Measurements from ENCODE around the gene GFPT1.

GFPT1 gene

DNA sequence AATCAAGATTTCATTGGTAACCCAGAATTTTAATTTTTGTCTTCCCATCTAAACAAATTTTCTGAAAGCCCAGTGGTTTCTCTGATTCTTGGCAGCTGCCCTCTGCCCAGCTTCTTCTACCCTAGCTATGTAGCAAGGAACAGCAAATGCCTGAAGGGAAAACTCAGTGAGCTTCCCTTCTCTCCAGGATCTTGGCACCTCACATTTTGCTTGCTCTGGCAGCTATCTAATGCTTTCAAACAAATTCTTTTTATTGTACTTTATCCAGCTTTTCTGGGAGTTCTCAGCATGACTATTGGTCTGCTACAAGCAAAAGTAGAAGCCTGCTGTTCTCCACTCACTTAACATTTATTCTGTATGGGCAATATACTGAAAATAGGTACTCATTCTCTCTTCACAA lies 18.3 kb upstream of the GFPT1 start:
- Histone ChIP-seq H3K79me2 (ENCODE audit: insufficient read depth, low read length) (no peaks in the 10 kb centered on the region), H3F3A (ENCODE audit: insufficient read depth) (no peaks in the 10 kb centered on the region), H3K4me3 (ENCODE audit: insufficient read depth, low read length, poor library complexity, severe bottlenecking) (no peak overlapping the region), H3K9ac (ENCODE audit: low read length) (no peak overlapping the region), H2AFZ (ENCODE audit: low read depth, low read length, severe bottlenecking) (no peak overlapping the region), H4K20me1 (ENCODE audit: low read depth, low read length) (no peaks in the 10 kb centered on the region), H3K27ac (ENCODE audit: low read depth, low read length) (no peak overlapping the region), H3K36me3 (ENCODE audit: low read length) (peaks cover 8% of the 10 kb centered on the region; the same call in 1 of the 2 replicates), H3K4me2 (ENCODE audit: low read depth, low read length, poor library complexity, severe bottlenecking) (no peak overlapping the region), H3K9me3 (ENCODE audit: insufficient read depth, low read length) (no peaks in the 10 kb centered on the region), H3K27me3 (ENCODE audit: low read length) (no peaks in the 10 kb centered on the region), H3K9me2 (replicated peaks; ENCODE audit: insufficient read depth, low read length) (no peaks in the 10 kb centered on the region)
- TF ChIP-seq, protein P1, sequence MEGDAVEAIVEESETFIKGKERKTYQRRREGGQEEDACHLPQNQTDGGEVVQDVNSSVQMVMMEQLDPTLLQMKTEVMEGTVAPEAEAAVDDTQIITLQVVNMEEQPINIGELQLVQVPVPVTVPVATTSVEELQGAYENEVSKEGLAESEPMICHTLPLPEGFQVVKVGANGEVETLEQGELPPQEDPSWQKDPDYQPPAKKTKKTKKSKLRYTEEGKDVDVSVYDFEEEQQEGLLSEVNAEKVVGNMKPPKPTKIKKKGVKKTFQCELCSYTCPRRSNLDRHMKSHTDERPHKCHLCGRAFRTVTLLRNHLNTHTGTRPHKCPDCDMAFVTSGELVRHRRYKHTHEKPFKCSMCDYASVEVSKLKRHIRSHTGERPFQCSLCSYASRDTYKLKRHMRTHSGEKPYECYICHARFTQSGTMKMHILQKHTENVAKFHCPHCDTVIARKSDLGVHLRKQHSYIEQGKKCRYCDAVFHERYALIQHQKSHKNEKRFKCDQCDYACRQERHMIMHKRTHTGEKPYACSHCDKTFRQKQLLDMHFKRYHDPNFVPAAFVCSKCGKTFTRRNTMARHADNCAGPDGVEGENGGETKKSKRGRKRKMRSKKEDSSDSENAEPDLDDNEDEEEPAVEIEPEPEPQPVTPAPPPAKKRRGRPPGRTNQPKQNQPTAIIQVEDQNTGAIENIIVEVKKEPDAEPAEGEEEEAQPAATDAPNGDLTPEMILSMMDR (IDR thresholded peaks at IDR 0.05; ENCODE audit: insufficient read depth, low read length, poor library complexity, severe bottlenecking), result no peak
- no peak for TF ChIP-seq EZH2phosphoT487 (conservative IDR thresholded peaks at IDR 0.05; ENCODE audit: low read length)

DNA sequence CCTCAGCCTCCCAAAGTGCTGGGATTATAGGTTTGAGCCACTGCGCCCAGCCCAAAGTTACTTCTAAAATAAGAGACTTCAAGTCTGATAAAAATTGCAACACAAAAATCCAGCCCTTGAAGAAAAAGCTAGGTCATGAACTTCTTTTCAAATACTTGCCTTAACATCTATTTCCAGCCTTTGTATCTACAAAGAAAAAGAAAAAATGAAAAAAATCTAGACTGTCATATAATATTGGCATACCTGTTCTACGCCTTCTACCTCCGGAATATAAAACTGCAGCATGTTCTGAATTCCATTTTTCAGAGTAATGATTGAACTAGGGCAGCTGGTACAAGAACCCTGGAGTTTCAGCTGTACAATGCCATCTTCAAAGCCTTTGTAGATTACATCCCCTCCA lies 13.1 kb upstream of the GFPT1 start:
- H3K9ac ChIP-seq (ENCODE audit: low read length), result no peak overlapping the region
- no peak overlapping the region for H2AFZ ChIP-seq (ENCODE audit: low read depth, low read length, severe bottlenecking)
- H3K79me2 ChIP-seq (ENCODE audit: insufficient read depth, low read length), result no peaks in the 10 kb centered on the region
- H3F3A ChIP-seq (ENCODE audit: insufficient read depth), result no peaks in the 10 kb centered on the region
- H3K27me3 ChIP-seq (ENCODE audit: low read length), result no peaks in the 10 kb centered on the region
- H3K4me2 ChIP-seq (ENCODE audit: low read depth, low read length, poor library complexity, severe bottlenecking), result no peak overlapping the region
- peaks cover 6% of the 10 kb centered on the region; the same call in 1 of the 2 replicates for H3K36me3 ChIP-seq (ENCODE audit: low read length)
- H3K9me2 ChIP-seq (replicated peaks; ENCODE audit: insufficient read depth, low read length), result no peaks in the 10 kb centered on the region
- H3K4me3 ChIP-seq (ENCODE audit: insufficient read depth, low read length, poor library complexity, severe bottlenecking), result no peak overlapping the region
- no peak for TF ChIP-seq EZH2phosphoT487 (conservative IDR thresholded peaks at IDR 0.05; ENCODE audit: low read length)
- TF ChIP-seq, protein P1 (IDR thresholded peaks at IDR 0.05; ENCODE audit: insufficient read depth, low read length, poor library complexity, severe bottlenecking), result no peak
- H3K9me3 ChIP-seq (ENCODE audit: insufficient read depth, low read length), result no peaks in the 10 kb centered on the region
- H4K20me1 ChIP-seq (ENCODE audit: low read depth, low read length), result no peaks in the 10 kb centered on the region
- H3K27ac ChIP-seq (ENCODE audit: low read depth, low read length), result no peak overlapping the region

DNA sequence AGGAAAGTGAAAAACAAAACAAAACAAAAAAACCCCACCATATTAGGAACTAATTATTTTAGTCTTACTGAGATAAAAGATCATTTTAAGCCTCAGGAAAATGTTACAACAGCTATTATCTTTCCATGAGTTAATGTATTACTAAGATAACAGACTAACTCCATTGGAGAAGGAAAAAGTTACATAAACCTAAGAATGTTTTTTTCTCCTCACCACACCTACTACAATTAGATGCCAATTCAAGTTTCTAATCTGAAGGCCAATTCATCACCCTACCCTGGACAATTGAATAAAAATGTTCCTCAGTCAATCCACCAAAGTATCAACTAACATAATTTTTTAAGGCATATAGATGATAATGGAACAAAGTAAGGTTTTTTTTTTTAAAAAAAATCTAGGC lies 10.2 kb upstream of the GFPT1 start:
- TF ChIP-seq, protein P1 (IDR thresholded peaks at IDR 0.05; ENCODE audit: insufficient read depth, low read length, poor library complexity, severe bottlenecking), result no peak
- TF ChIP-seq EZH2phosphoT487 (conservative IDR thresholded peaks at IDR 0.05; ENCODE audit: low read length), result no peak
- H3K79me2 ChIP-seq (ENCODE audit: insufficient read depth, low read length), result no peaks in the 10 kb centered on the region
- H3K4me2 ChIP-seq (ENCODE audit: low read depth, low read length, poor library complexity, severe bottlenecking), result no peak overlapping the region
- no peak overlapping the region for H2AFZ ChIP-seq (ENCODE audit: low read depth, low read length, severe bottlenecking)
- no peak overlapping the region for H3K4me3 ChIP-seq (ENCODE audit: insufficient read depth, low read length, poor library complexity, severe bottlenecking)
- peaks cover 2% of the 10 kb centered on the region; the same call in 1 of the 2 replicates for H3K36me3 ChIP-seq (ENCODE audit: low read length)
- no peak overlapping the region for H3K9ac ChIP-seq (ENCODE audit: low read length)
- no peaks in the 10 kb centered on the region for H3K27me3 ChIP-seq (ENCODE audit: low read length)
- no peaks in the 10 kb centered on the region for H3K9me3 ChIP-seq (ENCODE audit: insufficient read depth, low read length)
- no peaks in the 10 kb centered on the region for H4K20me1 ChIP-seq (ENCODE audit: low read depth, low read length)
- H3K27ac ChIP-seq (ENCODE audit: low read depth, low read length), result no peak overlapping the region
- no peaks in the 10 kb centered on the region for H3K9me2 ChIP-seq (replicated peaks; ENCODE audit: insufficient read depth, low read length)
- no peaks in the 10 kb centered on the region for H3F3A ChIP-seq (ENCODE audit: insufficient read depth)

Measured in SU-DHL-6 (cell line).